ENCODE results near the gene CNTFR. TPM values are rescaled to one million over a fixed set of nuclear protein-coding genes. Genes with fewer than 3 reads are reported as not detected.
"Not testable (repeated sequence)": the region's sequence is repeated elsewhere in the genome, so short reads cannot be mapped to it uniquely, and the experiment has no call there.

The CNTFR gene, protein sequence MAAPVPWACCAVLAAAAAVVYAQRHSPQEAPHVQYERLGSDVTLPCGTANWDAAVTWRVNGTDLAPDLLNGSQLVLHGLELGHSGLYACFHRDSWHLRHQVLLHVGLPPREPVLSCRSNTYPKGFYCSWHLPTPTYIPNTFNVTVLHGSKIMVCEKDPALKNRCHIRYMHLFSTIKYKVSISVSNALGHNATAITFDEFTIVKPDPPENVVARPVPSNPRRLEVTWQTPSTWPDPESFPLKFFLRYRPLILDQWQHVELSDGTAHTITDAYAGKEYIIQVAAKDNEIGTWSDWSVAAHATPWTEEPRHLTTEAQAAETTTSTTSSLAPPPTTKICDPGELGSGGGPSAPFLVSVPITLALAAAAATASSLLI
- 10 to 100 TPM in 1 of 4 donors, 1 to 10 TPM in 1, under 1 TPM in 2; 0.47 to 11.6 (median 1.6) TPM for total RNA-seq

DNA sequence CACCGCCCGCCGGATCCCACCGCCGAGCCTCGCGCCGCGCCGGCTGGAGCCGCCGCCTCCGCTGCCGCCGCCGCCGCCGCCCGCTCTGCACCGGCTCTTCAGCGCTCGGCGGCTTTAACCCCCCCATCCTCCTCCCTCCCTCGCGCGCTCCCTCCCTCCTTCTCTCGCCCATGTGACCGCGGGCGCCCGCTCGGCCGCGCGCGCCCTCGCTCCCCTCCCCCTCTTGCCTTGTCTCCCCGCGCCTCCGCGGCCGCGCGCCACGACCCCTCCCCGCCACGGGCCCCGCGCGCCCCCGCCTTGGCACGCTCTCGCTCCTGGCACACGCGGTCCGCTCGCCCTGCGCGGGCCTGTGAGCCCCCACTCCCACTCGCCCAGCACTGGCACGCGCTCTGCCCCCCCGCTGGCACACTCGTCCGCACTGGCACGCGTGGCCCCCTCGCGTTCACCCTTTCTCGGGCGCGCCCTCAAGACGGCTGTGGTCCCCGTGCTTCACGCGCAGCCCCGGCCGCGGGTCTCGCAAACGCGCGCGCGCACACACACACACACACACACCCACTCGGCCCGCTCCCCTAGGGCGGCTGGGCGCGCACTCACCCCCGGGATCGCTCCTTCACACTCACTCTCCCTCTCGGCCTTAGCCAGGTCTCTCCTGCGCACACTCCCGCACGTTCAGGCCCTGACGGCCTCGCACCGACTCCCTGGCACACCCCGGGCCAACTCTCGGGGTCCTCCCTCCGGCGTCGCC is at the start of gene CNTFR:
CNTFR (minus strand) TSS at position 89 of the 745 bp plus-strand sequence. CDS start 20,743 bp downstream, outside the sequence.
- peak within 1 kb of the TSS in 2 of 4 donors; percentile 61 to 66 for H3K27ac ChIP-seq
- H3K4me1 ChIP-seq, result peaks cover 0 to 68% (median 26%) of the 10 kb centered on the region in 3 donors
- H3K36me3 ChIP-seq, result no peaks in the 10 kb centered on the region
- TF ChIP-seq EP300 (IDR thresholded peaks at IDR 0.05), result no peak
- TF ChIP-seq POLR2AphosphoS5 (IDR thresholded peaks at IDR 0.05), result no peak
- TF ChIP-seq, protein P1, sequence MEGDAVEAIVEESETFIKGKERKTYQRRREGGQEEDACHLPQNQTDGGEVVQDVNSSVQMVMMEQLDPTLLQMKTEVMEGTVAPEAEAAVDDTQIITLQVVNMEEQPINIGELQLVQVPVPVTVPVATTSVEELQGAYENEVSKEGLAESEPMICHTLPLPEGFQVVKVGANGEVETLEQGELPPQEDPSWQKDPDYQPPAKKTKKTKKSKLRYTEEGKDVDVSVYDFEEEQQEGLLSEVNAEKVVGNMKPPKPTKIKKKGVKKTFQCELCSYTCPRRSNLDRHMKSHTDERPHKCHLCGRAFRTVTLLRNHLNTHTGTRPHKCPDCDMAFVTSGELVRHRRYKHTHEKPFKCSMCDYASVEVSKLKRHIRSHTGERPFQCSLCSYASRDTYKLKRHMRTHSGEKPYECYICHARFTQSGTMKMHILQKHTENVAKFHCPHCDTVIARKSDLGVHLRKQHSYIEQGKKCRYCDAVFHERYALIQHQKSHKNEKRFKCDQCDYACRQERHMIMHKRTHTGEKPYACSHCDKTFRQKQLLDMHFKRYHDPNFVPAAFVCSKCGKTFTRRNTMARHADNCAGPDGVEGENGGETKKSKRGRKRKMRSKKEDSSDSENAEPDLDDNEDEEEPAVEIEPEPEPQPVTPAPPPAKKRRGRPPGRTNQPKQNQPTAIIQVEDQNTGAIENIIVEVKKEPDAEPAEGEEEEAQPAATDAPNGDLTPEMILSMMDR (IDR thresholded peaks at IDR 0.05), result no peak
- TF ChIP-seq POLR2A (IDR thresholded peaks at IDR 0.05), result no peak
- H3K27me3 ChIP-seq, result peaks cover 94% of the 10 kb centered on the region
- H3K4me3 ChIP-seq, result peak within 1 kb of the TSS; percentile 16 to 68
- H3K9me3 ChIP-seq, result no peaks in the 10 kb centered on the region
- ATAC-seq, result peak; percentile 55
- WGBS, 2 donors (ENCODE audit: low coverage in 1 of 2), result 0% methylated on average over 26 of the region's 104 CpGs; no CpG with 5 or more reads in 1 of the 2 donors

DNA sequence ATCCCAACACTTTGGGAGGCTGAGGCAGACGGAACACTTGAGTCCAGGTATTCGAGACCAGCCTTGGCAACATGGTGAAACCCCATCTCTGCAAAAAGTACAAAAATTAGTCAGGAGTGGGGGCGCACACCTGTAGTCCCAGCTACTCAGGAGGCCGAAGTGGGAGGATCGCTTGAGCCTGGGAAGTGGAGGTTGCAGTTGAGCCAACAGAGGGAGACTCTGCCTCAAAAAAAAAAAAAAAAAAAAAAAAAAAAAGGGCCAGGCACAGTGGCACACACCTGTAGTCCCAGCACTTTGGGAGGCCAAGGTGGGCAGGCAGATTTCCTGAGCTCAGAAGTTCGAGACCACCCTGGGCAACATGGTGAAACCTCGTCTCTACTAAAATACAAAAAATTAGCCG is 49.8 kb upstream of the CNTFR start:
- not testable (repeated sequence) for H3K9me3 ChIP-seq, H3K4me3 ChIP-seq, ATAC-seq, H3K27me3 ChIP-seq, H3K27ac ChIP-seq
- WGBS, 2 donors (ENCODE audit: low coverage in 1 of 2), result 74 to 100% methylated on average over 1 to 8 of the region's 8 CpGs
- H3K4me1 ChIP-seq, result peaks cover 0 to 40% (median 8%) of the 10 kb centered on the region in 3 donors
- peaks cover 0 to 13% of the 10 kb centered on the region in 2 donors for H3K36me3 ChIP-seq

DNA sequence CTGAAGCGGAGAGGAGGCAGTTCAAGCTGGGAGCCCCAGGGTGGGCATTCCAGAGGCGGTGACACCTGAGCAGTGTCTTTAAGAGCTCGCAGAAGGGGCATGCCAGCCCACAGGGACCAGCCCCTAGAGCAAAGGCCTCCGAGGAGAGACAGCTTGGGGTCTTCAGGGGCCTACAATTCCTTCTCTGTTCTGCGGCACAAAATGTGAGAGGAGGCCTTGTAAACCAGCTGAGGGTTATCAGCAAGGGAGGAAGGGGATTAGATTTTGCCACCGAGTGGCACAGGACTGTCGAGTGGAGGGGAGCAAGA is 48.6 kb upstream of the CNTFR start:
- Histone ChIP-seq H3K36me3 (peaks cover 0 to 13% of the 10 kb centered on the region in 2 donors), H3K27me3 (no peaks in the 10 kb centered on the region), H3K4me3 (peak overlapping the region; percentile 49 to 85), H3K9me3 (no peaks in the 10 kb centered on the region), H3K4me1 (peaks cover 0 to 47% (median 8%) of the 10 kb centered on the region in 3 donors), H3K27ac (peak overlapping the region; percentile 18 to 93 (median 89))
- TF ChIP-seq POLR2AphosphoS5 (IDR thresholded peaks at IDR 0.05) (no peak), EP300 (IDR thresholded peaks at IDR 0.05) (no peak), POLR2A (IDR thresholded peaks at IDR 0.05) (no peak)
- TF ChIP-seq, protein P1 (IDR thresholded peaks at IDR 0.05), result no peak
- WGBS, 2 donors (ENCODE audit: low coverage in 1 of 2), result 8 to 33% methylated on average over 3 to 5 of the region's 7 CpGs
- ATAC-seq, result no peak

DNA sequence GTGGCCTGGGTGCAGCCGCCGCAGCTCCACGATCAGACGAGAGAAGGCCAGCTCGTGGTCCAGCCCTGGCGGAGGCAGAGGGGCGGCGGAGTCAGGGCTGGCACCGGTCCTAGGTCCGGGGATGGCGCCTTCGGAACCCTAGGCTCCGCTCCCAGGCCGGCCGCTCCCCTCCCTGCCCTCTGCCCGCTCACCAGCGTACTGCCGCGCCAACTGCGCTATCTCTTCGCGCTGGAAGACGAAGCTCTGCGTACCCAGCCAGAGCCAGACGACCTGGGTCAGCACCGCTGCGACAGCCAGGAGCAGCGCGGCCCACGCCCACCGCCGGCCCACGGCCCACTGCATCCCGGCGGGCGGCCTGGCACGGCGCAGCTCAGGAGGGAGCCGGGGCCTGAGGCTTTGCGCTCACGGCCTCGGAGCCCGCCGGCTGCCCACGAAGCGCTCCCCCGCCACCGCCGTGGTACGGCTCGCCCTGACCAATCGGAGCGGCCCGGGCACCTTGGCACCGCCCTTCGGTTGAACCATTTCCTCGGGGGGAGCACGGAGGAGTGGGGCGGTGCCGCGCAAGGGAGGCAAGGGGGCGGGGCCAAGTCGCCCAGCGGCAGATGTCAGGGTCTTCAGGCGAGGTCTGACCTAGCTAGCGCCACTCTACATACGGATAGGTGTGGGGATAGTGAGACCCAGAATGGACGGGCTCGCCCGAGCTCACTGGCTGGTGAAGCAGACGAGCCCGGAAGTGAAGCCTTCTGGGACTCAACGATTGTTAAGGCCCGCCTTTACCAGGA is 48.0 kb upstream of the CNTFR start, which contains the start of gene SIGMAR1:
SIGMAR1 (minus strand) TSS at position 432 of the 782 bp plus-strand sequence; CDS start at position 342, 90 bp downstream.
- peaks cover 0 to 13% of the 10 kb centered on the region in 2 donors for H3K36me3 ChIP-seq
- no peak for TF ChIP-seq EP300 (IDR thresholded peaks at IDR 0.05)
- TF ChIP-seq, protein P1 (IDR thresholded peaks at IDR 0.05), result peak in 3 of 4 experiments; percentile 18 to 23 (median 22)
- TF ChIP-seq POLR2A (IDR thresholded peaks at IDR 0.05), result peak; percentile 78 to 85
- TF ChIP-seq POLR2AphosphoS5 (IDR thresholded peaks at IDR 0.05), result peak; percentile 77

More for the DNA sequence above, 48.0 kb upstream of the CNTFR start, which contains the start of gene SIGMAR1:
- peak; percentile 98 for ATAC-seq
- whole genome bisulfite sequencing, 2 donors (ENCODE audit: low coverage in 1 of 2), result 0 to 3% methylated on average over 7 to 8 of the region's 74 CpGs
- no peaks in the 10 kb centered on the region for H3K9me3 ChIP-seq
- H3K27ac ChIP-seq, result peak within 1 kb of the TSS; percentile 18 to 93 (median 89)
- H3K4me1 ChIP-seq, result peaks cover 0 to 47% (median 8%) of the 10 kb centered on the region in 3 donors
- no peaks in the 10 kb centered on the region for H3K27me3 ChIP-seq
- peak within 1 kb of the TSS; percentile 49 to 85 for H3K4me3 ChIP-seq
